Jurkat, Clone E6-1 (cell line): ENCODE results near the gene ZNF526.
"Not testable (repeated sequence)": the region's sequence is repeated elsewhere in the genome, so short reads cannot be mapped to it uniquely, and the experiment has no call there.

Source experiments
- DNase-seq: peaks from one replicate; pipeline ENCODE4 v3.0.0-alpha.2; 2011; ENCODE audit warnings: low read depth, low spot score
- H3K4me3 ChIP-seq: 2 replicates; pipeline ENCODE4 v1.5.1; 2011; ENCODE audit warnings: mild to moderate bottlenecking, low read length, control low read depth, moderate library complexity

Gene ZNF526

DNA sequence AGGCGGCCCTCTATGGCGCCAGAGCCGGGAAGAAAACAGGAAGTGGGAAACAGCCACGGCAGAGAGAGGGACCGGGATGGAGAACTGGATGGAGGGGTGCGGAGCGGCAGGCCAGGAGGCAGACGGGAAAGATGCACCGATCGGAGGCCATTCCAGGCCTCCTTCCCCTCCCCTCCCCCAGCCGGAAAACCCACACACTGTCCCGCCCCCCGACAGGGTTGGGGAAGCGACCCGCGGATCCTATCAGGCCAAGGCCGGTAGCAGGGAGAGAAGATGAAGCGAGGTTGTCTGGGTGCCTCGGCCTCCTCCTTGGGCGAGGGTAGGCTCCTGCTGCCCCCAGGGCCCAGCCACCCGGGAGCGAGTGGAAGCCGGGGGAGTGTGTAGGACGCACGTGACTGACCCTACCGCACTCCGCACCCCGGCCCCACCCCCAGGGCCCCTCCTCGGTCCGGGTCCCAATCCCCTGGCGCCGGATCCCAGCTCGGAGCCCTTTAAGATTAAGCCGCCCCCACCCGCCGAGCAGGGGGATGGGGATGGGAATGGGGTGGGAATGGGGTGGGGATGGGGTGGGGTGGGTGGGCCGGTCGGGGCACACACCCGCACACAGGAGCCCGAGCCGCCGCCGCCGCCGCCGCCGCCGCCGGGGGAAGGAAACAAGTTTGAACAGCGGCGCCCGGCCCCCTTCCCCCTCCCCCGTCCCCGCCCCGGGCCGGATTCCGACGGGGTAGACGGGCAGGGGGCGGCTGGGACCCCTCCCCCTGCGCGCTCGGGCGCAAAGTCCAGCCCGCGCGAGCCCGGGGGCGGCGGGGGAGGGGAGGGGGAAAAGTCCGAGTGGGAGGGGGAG is 33.4 kb downstream of the ZNF526 start:
- H3K4me3 ChIP-seq: peak overlapping the region; percentile 83
- DNase-seq: no peak

DNA sequence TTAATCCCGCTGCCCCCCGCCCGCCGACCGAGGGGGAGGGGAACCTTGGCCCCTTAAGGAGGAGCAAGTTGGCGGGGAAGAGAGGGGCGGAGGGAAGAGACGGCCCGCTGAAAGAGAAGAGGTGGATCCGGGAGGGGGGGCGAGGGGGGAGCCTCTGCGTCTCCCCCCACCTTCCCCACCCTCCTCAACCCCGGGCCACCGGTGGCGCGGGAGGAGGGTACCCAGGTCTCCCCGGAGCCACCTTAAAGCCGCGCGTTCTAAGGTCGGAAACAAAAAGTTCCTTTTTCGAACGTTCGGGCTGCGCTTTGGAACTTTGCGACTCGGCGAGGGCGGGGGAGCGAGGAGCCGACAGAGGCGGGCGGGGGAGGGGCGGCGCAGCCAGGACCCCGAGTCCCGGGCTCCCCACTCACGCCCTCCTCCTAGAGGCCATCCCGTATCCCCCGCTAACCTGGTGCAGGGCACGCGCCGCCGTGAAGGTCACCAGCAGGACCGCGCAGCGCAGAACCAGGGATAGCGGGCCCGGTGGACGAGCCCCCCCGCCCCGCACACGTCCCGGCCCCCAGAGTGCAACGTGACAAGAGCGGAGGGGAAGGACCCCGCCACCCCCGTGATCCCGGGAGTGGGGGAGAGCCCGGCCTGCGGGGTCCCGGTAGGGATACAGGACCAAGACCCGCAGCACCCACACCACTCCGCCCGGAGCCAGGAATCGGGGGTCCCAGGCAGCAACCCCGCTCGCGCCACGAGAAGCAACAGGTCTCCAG is 34.2 kb downstream of the ZNF526 start:
- peak overlapping the region; percentile 83 for H3K4me3 ChIP-seq
- DNase-seq: peak; percentile 70

DNA sequence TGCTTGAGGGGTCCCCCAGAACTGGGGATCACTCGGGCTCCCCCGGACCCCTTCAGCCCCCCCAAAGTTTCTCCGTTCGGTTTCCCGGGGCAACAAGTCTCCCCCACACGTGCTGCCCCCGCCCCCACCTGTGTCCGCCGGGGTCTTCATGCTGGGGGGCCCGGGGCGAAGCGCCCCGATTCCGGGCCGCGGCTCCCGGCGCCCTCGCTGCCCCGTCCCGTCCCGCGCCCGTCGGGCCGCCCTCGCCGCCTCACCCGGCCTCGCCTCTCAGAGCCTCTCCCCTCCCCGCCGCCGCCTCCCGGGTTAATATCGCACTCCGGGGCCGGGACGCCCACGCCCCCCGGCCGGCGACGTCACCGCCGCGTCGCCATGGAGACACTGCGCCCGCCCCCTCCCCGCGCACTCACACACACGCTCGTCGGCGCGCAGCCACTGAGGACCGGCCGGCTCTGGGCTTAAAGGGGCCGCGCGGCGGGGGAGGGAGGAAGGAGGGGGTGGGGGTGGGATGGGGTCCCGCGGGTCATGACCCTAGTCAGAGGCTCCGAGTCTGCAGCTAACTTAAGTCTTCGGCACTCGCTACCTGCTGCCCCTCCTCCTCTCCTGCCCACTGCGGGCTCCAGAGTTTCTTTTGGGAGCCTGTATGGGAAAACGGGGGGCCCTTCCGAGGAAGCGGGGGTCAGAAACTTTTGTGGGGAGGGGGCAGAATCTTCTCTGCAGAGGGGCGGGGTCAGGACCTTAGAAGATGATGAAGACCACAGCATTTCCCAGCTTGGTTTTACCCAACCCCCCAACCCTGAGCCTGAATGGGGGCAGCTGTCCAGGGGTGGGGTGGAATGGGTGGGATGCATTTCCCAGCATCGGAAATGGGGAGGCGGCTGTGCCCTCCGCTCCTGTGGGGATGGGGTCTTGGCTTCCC is 35.0 kb downstream of the ZNF526 start, which contains the start of gene ERF:
ERF (minus strand) TSS at position 279 of the 916 bp plus-strand sequence; CDS start at position 150, 129 bp downstream.
- H3K4me3 ChIP-seq: peak within 1 kb of the TSS; percentile 83
- DNase-seq: peak; percentile 71

DNA sequence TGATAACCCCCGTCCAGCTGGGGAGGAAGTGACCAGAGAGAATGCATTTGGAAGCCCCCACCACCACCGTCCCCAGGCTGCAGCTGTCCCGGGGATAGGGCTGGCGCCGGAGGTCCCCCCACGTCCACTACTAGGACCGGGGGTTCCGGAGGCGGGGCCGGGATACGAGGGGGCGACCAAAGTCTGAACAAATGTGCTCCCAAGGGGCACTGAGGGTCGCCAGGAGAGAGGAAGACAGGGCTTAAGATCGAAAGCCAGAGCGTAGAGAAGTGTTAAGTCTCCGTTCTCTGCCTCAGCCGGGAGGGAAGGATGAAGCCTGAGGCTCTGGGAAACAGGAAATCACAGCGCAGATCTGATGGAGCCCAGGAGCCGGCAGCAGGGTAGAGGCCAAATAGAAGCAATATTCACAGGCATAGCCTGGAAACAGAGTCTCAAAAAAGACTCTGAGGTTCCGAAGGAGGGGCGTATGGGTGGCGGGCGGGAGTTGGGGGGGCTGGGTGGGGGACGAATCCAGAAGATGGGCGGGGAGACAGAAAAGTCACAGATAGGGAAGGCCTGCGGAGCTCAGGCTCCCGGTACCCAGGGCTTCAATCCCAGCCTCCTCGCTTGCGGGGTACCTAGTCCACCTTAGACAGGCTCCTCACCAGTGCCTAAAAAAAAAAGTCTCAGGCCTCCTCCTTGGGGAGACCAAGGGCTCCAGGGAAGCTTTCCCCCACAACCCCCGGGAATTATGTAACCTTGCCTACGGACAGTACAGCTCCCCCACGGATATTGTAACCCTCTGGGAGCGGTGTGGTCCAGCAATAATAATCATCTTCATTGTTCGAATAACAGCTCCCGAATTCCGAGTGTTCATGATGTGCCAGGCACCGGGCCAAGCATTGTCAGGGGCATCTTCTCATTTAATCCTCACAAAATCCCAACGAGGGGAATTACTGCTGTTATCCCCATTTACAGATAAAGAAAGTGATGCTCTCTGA is 35.9 kb downstream of the ZNF526 start:
- H3K4me3 ChIP-seq: peak overlapping the region; percentile 61

DNA sequence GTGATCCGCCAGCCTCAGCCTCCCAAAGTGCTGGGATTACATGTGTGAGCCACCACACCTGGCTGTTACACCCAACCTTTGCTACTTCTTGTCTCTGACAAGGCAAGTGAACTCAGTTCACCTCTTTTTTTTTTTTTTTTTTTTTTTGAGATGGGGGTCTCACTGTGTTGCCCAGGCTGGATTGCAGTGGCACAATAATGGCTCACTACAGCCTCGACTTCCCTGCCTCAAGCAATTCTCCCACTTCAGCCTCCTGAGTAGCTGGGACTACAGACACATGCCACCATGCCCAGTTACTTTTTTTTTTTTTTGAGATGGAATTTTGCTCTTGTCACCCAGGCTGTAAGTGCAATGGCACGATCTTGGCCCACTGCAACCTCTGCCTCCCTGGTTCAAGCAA is 37.7 kb downstream of the ZNF526 start:
- DNase-seq, H3K4me3 ChIP-seq: not testable (repeated sequence)

More for the DNA sequence above, 35.9 kb downstream of the ZNF526 start:
- DNase-seq: no peak

DNA sequence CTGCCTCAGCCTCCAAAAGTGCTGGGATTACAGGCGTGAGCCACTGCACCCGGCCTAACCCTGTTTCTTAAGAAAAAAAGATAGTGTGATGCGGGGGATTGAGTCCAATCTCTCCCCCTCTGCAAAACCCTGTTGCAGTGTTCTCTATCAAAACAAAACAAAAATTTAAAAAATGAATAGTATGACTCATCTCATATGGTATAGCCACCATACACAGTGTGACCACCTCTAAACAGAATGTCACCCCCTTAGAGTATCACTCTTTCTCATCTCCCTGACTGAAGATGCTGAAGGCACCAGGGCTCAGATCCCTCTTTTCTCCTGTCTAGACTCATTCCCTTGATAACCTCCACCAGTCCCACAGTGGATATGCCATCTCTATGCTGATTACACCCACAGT is 41.7 kb downstream of the ZNF526 start:
- no peak for DNase-seq
- no peak overlapping the region for H3K4me3 ChIP-seq

DNA sequence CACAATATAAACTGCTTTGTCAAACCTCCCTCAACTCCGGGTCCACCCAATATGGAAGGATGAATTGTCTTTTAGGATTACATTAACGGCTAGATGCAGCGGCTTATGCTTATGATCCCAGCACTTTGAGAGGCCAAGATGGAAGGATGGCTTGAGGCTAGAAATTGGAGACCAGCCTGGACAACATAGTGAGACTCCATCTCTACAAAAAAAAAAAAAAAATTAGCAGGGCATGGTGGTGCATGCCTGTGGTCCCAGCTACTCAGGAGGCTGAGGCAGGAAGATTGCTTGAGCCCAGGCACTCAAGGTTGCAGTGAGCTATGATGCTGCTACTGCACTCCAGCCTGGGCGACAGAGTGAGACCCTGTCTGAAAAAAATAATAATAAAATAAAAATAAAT is 46.0 kb downstream of the ZNF526 start:
- DNase-seq, H3K4me3 ChIP-seq: not testable (repeated sequence)

DNA sequence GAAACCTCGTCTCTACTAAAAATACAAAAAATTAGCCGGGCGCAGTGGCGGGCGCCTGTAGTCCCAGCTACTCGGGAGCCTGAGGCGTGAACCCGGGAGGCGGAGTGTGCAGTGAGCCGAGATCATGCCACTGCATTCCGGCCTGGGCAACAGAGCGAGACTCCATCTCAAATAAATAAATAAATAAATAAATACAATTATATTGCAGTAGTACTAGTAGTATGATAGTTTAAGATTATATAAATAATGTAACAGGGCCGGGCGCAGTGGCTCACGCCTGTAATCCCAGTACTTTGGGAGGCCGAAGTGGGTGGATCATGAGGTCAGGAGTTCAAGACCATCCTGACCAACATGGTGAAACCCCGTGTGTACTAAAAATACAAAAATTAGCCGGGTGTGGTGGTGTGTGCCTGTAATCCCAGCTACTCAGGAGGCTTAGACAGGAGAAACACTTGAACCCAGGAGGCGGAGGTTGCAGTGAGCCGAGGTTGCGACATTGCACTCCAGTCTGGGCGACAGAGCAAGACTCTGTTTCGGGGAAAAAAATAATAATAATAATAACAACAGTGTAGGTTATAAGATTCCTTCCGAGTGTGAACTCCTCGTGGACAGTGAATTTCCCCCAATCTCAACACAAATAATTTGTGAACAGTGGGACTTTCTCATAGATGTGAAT is 47.0 kb downstream of the ZNF526 start:
- H3K4me3 ChIP-seq, DNase-seq: not testable (repeated sequence)

DNA sequence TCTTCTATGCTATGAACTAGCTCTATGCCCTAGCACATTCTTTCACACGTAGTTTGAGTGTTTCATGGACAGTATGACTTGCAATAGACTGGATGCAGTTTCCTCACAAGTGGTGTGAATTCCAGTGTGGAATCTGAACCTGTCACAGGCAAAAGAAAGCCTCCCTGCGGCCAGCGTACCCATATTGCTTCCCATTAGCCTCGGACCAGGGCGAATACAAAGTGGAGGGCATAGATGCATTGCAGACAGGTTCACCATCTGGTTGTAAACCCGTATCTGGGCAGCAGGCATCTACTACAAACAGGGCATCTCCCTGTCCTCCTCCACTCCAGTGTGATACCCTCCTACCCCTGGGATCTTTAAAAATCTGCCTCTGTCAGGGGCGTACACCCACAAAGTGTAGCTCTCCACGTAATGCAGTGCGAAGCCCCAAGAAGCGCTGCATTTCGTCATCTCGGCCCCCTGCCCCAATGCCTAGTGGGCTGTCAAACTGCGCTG is 47.6 kb downstream of the ZNF526 start:
- DNase-seq: no peak
- peak overlapping the region; percentile 53 for H3K4me3 ChIP-seq

DNA sequence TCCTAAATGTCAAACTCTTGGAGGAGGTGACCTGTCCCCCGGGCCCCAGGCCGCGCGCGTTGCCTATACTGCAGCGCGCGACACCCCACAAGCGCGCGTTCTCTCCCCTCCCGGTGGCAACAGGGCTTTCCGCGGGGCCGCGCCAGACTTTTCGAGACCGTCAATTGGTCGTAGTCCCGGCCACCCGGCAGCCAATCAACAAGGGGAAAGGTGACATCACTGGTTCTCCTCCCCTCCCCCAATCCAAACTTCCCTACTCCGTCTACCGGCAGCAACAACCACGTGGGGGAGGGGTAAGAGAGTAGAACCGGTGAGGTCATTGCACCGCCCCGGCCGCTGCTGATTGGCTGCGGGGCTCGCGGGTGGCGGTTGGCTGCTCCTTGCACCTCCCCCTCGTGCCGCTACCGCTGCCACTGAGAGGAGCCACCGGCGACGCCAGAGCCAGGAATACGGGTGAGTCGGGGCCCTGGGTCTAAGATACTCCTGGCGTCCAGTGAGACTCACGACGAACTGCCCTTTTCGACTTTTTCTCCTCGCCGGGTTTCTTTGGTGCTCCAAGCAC is 48.1 kb downstream of the ZNF526 start:
- peak; percentile 100 for DNase-seq

DNA sequence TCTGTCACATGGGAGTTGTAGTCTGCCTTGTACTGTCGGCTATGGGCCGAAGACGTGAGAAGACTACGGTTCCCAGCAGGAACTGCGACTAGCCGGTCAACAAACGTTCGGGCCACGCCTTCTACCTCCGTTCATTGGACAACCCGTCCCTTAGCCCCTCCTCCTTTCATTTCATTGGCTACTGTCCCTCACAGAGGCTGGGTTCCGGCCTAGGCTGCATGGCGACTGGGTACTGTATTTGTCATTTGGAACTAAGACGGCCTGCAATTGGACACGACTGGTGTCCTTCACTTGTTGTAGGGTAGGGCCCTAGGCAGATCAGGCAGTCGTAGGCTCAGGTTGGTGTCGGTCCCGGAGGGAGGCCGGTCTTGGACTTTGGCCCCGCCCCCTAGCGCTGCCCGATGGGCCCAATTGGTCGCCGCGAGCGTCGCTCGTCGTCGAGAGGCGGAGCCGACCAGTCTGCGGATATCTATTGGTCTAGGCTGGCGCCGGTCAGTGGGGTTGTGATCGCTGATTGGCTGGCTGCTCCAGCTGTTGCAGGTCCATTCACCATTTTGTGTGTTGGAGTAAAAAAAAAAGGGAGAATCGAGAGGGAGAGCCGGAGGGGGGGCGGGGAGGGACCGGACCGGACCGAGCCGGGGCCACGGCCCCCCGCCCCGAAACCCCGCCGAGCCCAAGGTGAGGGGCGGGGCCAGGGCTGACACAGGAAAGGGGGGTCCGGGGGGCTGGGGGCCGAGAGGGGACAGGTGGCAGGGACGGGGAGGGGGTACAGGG is 48.8 kb downstream of the ZNF526 start, which contains the start of gene CIC:
CIC (plus strand) TSS at position 549 of the 774 bp plus-strand sequence. CDS start 2,532 bp downstream, outside the sequence.
- DNase-seq: peak; percentile 100

More for the DNA sequence above, 48.1 kb downstream of the ZNF526 start:
- peak overlapping the region; percentile 53 for H3K4me3 ChIP-seq

DNA sequence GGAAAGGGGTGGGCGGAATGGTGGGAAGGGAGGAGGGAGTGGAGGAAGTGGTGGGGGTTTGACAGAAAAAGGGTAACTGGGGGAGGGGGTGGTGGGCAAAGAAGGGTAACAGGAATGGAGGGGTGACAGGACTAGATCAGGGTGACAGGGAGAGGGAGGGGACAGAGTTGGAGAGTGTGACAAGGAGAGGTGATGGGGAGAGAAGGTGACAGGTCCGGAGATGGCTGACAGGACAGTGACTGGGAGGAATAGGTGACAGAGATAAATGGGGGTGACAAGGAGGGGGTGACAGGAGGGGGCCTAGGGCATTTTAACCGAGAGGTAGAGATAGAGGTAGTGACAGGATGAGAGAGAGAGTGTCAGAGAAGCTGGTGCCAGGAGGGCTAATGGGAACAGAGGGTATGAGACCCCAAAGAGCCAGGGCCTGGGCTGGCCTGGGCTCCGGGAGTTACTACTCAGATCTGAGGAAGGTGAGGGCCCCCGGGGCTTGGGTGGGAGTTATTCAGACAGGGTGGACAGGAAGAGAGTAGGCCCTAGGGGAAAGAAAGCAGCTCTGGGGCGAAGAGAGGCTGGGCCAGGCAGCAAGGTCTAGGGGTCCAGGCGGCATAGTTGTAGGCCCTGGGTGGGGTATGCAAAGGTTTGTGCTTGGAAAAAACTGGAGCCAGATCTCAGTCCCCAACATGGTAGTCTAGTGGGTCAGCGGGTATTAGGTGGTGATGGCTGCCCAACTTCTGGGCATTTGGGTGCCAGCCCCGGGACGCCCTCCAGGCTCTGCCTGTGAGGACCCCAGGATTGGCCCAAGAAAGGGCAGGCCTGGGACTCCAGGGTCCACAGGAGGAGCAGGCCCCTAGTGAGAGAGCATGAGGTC is 49.6 kb downstream of the ZNF526 start:
- no peak for DNase-seq
- peak overlapping the region; percentile 53 for H3K4me3 ChIP-seq

More for the DNA sequence above, 48.8 kb downstream of the ZNF526 start, which contains the start of gene CIC:
- H3K4me3 ChIP-seq: peak within 1 kb of the TSS; percentile 53

DNA sequence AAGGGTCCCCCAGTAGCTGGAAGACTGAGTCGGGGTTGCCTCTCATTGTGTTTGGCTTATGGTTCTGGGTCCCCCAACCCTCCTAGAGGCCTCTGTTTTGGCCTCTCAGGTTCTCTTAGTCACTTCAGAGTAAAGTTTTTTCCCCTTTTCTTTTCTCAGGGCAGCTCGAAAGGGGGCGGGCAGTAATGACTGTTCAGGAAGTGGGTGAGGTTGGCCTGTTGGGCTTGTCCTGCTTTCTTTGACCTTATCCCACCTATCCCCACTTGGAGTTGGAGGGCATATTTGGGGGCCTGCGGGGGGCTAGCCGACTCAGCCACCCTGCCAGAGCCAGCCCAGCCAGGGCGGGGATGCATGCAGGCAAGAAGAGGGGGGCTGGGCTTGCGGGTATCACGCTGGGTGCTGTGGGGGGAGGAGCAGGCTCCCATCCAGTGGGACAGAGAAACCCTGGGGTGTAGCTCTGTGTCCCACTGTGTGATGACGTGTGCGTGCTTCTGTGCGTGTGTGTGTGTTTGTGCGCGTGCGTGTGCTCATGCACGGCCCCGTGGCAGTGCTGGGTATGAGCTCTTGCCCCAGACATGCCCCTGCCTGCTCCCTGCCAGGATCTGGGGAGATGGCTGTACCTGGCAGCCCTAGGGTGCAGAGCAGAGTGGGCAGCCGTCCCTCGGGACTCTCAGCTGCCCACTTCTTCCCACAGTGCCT is 50.4 kb downstream of the ZNF526 start:
- peak overlapping the region; percentile 53 for H3K4me3 ChIP-seq
- no peak for DNase-seq

DNA sequence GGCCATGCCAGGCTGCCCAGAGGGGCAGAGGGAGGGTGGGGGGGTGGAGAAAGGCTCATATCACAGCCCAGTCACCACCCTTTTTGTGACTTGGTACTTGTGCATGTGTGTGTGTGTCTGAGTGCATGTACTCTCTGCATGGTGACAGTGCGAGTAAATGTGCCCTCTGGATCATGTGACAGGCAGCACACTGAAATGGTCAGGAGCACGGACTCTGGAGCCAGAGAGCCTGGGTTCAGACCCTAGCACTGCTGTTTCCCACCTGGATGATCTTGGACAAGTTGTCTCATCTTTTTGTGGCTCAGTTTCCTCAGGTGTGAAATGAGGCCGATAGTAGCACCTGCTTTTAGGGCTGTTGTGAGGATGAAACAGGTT is 50.9 kb downstream of the ZNF526 start:
- no peak for DNase-seq
- H3K4me3 ChIP-seq: peak overlapping the region; percentile 53
